Measurements from ENCODE around the gene CDHR2.

The CDHR2 gene, protein sequence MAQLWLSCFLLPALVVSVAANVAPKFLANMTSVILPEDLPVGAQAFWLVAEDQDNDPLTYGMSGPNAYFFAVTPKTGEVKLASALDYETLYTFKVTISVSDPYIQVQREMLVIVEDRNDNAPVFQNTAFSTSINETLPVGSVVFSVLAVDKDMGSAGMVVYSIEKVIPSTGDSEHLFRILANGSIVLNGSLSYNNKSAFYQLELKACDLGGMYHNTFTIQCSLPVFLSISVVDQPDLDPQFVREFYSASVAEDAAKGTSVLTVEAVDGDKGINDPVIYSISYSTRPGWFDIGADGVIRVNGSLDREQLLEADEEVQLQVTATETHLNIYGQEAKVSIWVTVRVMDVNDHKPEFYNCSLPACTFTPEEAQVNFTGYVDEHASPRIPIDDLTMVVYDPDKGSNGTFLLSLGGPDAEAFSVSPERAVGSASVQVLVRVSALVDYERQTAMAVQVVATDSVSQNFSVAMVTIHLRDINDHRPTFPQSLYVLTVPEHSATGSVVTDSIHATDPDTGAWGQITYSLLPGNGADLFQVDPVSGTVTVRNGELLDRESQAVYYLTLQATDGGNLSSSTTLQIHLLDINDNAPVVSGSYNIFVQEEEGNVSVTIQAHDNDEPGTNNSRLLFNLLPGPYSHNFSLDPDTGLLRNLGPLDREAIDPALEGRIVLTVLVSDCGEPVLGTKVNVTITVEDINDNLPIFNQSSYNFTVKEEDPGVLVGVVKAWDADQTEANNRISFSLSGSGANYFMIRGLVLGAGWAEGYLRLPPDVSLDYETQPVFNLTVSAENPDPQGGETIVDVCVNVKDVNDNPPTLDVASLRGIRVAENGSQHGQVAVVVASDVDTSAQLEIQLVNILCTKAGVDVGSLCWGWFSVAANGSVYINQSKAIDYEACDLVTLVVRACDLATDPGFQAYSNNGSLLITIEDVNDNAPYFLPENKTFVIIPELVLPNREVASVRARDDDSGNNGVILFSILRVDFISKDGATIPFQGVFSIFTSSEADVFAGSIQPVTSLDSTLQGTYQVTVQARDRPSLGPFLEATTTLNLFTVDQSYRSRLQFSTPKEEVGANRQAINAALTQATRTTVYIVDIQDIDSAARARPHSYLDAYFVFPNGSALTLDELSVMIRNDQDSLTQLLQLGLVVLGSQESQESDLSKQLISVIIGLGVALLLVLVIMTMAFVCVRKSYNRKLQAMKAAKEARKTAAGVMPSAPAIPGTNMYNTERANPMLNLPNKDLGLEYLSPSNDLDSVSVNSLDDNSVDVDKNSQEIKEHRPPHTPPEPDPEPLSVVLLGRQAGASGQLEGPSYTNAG (N-terminal part only)

DNA sequence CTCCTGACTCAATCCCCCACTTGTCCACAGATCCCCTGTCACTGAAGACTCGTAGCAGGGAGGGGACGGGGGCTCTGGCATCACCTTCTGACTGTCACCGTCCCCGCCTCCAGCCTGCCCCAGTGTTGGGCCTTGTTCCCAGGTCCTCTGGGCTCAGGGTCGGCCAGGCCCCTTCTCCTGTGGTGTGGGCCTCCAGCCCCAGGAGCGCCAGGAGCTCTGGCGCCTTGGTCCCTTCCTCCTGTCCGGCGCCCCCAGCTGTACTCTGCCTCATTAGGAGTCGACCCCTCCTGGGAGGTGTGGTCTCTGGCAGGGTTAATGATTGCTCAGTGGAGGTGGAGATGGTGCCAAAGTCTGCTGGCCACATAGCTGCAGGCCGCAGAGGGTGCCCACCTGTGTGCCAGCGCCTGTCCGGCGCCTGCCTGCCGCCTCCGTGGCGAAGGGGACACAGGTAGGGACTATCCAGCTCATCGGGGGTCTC is at the start of gene CDHR2:
Gene CDHR2 (plus strand): TSS at position 376 of the 478 bp plus-strand sequence. CDS start 16,011 bp downstream, outside the sequence.
- DNase-seq = no peak

DNA sequence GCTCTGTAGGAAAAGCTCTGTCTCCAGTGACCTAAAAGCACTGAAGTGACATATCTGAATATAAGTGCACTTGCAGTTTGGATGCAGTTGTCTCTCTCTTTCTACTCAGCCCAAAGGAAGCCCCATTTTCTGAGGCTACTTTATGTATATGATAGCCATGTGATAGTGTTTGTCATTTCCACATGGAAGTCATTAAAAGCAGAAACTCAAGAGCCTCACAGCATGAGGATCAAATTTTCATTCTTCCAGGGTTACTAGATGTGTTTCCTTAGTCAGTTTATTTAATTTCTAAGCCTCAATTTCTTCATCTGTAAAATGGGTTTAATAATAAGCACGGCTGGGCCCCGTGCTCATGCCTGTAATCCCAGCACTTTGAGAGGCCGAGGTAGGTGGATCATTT is 48.6 kb upstream of the CDHR2 start:
- DNase-seq = no peak

DNA sequence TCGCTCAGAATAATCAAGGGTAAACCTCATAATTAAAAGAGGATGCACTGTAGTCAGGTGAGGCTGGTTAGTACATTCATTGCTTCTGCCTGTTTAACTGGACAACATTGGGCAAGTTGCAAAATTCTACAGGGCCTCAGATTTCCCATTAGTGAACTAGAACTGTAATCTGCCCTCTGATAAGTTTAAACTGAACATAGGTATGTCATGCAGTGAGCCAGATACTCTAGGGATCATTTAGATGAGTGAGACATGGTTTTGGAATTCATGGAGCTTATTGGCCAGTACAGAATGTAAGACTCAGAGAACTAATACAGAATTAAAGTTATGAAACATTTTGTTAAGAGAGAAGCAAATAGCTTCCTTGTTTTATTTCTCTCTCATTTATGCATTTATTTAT is 47.8 kb upstream of the CDHR2 start:
- no peak for DNase-seq

DNA sequence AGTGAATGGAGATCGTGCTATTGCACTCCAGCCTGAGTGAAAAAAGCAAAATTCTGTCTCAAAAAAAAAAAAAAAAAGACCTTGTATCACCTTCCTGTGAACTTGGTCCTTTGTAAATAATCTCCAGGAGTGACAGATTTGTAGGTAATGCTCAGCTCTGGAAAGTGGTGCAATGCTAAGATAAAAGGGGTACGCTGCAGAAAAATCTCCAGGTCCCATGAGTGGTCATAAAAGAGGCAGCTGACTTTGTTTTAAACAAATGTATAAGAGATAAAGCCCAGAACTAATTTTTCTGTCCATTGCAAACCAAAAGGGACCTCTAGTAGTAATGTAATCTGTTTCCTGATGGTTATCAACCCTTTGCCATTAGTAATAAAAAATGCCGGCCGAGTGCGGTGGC is 45.6 kb upstream of the CDHR2 start:
- no peak for DNase-seq

DNA sequence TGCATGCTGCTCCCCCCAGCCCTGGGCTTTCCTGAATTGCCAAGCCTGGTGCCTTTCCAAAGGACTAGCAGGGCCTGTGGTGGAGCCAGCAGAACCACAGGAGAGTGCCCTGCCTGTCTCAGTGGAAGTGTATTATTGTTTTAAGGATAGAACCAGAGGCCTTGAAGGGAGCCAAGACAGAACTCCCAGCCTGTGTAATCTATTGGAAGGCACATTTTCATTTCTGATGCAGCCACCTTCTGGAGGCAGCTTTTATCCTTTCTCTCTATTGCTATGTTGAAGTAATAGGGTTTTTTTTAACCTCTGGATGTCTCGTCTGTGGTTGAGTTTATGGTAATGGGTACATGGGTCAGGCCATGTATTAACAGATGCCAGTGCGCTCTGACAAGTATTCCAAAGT is 41.2 kb upstream of the CDHR2 start:
- DNase-seq = no peak

DNA sequence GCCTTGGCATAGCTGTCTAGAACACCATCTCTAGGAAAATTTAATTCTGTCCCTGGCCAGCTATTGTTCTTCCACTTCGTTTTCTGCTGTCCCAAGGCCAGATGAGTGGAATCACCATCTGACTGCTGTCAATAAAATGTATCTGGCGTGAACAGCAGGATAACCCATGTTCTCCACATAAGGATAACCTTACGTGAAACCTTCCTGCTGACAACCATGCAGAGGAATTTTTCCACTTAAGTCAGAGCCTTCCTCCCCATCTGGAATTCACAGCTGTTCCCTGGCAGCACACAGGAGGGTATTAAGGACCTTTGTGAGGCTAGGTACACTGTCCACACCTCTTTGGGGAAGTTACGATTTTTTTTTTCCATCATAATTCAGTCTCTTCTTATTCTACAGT is 40.5 kb upstream of the CDHR2 start:
- no peak for DNase-seq

DNA sequence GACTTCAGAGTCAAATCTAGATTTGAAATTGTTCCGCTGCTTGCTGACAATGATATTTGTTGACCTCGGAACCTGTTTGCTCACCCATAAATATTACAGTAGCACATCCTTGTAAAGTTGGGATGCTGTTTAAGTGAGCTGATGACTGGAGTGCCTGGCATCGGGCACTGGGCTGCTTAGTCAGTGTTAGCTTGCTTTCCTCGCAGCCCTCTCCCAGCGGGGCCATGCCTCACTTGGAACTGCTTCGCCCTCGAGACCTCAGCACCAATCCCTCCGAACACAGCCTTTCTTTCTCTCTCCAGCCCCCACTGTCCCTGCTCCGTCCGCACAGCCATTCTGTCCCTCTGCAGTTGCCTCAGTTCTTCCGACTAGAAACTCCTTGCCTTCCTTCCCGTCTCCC is 35.4 kb upstream of the CDHR2 start:
- DNase-seq = no peak

DNA sequence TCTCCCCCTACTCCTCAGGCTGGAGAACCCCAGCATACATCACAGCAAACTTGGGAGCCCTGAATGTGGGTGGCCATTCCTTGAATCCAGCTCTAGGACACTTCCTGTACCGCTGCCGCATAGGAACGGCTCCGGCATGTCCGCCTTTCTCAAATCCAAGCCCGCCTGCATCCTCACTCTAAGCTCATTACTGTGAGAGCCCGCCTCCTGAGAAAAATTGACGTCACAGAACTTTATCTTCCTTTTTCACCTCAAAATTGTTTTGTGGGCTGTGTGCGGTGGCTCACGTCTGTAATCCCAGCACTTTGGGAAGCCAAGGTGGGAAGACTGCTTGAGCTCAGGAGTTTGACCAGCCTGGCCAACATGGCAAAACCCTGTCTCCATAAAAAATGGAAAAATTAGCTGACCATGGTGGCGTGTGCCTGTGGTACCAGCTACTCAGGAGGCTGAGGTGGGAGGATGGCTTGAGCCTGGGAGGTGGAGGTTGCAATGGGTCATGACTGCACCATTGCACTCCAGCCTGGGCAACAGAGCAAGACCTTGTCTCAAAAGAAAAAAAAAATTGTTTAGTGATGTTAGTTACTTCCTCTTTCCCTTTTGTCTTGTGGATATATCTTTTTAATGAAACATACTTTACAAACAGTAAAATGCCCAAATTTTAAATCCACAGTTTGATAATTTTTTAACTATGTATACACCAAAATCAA is 34.7 kb upstream of the CDHR2 start:
- no peak for DNase-seq

DNA sequence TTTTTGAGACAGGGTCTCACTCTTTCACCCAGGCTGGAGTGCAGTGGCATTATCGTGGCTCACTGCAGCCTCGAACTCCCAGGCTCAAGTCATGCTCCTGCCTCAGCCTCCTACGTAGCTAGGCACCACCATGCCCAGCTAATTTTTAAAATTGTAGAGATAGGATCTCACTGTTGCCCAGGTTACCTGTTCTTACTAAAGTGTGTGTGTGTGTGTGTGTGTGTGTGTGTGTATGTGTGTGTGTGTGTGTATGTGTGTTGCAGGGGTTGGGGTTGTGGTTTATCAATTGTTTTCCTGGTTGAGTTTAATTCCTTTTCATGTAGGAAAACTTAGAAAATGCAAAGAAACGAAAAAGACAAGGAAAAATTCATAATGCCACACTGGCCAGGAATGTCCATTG is 33.7 kb upstream of the CDHR2 start:
- no peak for DNase-seq

DNA sequence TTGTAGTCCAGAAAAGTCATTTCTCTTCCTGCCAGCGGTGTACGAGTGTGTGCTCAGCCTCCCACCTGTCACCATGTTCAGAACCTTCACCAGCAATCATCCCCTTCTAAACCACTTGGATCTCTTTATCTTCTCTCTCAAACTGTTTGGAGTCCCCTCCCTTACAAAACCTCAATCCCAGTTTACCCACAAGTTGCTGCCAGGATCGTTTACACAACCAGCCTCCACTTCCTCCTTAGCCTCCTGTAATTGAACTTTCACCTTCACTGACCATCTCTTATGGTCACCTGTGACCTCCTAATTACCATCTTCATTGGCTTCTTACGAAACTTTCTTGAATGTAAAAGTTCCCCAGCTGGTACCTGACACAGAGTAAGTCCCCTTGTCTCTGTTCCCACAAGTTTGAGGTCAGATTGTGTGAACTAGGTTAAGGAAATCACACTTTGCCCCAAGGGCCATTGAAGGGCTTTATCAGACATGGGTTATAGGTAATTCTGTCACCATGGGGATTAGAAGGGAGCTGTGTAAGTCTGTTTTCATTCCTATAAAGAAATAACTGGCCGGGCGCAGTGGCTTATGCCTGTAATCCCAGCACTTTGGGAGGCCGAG is 32.0 kb upstream of the CDHR2 start:
- DNase-seq = no peak

DNA sequence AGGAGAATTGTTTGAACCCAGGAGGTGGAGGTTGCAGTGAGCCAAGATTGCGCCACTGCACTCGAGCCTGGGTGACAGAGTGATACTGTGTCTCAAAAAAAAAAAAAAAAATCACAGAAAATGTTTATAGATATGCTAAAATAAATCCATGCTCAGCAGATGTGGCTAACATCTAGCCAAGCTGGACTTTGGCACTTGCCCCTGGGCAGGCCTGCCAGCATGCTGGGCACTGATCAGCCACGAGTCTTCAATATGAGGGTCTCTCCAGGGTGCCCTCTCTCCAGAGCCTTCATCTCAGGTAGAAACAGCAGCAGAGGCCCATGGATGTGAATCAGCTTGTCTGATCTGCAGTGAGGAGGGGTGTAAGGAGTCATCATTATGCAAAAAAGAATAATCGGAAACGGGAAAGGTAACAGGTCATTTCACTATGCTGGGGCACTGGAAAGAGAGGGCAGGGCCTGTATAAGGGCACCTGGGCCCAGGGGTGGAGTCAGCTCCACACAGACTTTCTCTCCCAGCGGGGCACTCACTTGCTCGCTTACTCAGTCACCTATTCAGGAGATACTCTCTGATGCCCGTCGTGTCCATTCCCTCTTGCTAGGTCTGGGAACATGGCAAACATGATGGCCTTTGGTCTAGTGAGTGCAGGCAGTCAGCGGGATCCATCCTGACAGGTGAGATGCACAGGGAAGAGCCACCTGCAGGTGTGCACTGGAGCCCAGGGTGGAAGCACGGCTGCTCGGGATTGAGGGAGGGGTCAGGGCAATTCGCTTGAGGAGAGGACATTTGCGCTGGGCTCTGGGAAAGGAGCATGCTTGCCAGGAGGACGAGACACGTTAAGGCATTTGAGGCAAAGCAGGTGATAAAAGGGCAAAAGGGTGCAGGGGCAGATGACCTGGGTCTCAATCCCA is 29.1 kb upstream of the CDHR2 start:
- no peak for DNase-seq

DNA sequence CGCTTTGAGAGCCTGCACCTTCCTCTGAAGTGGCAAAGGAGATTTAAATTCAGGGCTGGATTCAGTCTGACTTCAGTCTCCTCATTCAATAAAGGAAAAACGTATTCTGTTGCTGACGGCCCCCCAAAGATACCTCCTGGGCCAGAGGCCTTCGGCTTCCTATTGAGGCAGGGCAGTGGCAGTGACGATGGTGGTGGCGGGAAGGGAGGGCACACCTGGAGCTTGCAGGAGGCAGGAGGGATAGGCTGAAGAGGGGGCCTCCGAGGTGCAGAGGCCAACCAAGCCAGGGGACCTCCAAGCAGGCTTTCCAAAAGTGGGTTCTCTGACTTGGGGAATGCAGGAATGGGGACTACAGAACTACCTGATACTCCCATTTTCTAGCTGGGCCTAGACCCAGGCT is 27.9 kb upstream of the CDHR2 start:
- DNase-seq = no peak

DNA sequence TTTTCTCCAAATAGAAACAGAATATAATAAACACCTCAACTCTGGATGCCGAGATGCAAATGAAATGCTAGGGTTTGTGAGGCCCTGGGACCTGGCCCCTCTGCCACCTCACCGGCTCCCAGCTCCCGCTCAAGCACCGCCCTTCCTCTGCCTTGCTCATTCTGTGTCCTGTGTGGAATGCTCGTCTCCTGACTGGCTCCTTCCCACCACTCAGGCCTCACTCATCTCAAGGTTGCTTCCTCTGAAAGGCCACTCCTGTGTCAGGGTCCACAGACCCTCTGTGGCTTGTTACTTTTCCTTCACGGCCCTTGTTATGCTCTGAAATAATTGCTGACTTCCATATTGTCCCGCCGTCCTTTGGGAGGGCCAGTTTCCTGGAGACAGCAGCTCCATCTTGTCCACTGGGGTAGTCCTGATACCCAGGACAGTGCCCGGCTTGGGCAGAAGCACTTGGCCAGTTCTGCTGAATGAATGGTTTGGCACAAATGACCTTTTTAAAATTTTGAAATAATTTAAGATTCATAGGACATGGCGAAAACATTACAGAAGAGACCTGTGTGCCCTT is 27.4 kb upstream of the CDHR2 start:
- DNase-seq = no peak

DNA sequence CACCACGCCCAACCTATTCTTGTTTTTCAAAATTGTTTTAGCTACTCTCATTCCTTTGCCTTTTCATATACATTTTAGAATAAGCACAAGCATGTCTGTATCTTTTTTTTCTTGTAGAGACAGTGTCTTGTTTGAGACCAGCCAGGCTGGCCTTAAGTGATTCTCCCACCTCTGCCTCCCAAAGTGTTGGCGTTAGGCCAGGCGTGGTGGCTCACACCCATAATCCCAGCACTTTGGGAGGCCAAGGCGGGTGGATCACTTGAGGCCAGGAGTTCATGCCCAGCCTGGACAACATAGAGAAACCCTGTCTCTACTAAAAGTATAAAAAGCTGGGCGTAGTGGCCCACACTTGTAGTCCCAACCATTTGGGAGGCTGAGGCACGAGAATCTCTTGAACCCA is 25.0 kb upstream of the CDHR2 start:
- no peak for DNase-seq

DNA sequence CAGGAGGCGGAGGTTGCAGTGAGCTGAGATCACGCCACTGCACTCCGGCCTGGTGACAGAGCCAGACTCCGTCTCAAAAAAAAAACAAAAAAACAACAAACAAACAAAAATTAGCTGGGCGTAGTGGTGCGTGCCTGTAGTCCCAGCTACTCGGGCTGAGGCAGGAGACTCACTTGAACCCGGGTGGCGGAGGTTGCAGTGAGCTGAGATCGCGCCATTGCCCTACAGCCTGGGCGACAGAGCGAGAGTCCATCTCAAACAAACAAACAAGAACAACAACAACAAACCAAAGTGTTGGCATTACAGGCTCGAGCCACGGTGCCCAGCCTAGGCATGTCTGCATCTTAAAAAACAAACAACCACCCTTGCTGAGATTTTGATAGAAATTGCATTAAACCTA is 24.2 kb upstream of the CDHR2 start:
- no peak for DNase-seq

DNA sequence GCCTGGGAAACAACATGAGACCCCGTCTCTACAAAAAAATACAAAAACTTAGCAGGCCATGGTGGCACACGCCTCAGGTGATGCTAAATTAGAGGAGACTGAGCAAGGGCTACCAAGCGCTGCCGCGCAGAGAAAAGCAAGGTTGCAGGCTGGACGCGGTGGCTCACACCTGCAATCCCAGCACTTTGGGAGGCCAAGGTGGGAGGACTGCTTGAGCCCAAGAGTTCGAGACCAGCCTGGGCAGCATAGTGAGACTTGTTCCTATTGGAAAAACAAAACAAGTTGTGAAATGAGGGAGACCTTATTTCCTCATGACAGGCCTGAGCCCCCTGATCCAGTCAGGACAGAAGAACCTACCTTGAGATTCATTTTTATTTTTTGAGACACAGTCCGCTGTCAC is 23.5 kb upstream of the CDHR2 start:
- DNase-seq = no peak

DNA sequence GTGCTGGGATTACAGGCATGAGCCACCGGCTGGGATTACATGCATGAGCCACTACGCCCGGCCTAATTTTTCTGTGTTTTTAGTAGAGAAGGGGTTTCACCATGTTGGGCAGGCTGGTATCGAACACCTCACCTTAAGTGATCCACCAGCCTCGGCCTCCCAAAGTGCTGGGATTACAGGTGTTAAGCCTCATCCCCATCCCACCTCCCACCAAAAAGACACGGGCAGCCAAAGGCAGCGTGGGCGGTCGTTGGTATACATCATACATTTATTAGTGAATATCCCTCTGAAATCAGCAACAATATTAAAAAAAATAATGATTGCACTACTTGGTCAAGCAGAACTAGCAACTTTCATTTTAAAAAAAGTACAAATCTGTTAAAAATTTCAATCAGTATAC is 22.7 kb upstream of the CDHR2 start:
- no peak for DNase-seq

DNA sequence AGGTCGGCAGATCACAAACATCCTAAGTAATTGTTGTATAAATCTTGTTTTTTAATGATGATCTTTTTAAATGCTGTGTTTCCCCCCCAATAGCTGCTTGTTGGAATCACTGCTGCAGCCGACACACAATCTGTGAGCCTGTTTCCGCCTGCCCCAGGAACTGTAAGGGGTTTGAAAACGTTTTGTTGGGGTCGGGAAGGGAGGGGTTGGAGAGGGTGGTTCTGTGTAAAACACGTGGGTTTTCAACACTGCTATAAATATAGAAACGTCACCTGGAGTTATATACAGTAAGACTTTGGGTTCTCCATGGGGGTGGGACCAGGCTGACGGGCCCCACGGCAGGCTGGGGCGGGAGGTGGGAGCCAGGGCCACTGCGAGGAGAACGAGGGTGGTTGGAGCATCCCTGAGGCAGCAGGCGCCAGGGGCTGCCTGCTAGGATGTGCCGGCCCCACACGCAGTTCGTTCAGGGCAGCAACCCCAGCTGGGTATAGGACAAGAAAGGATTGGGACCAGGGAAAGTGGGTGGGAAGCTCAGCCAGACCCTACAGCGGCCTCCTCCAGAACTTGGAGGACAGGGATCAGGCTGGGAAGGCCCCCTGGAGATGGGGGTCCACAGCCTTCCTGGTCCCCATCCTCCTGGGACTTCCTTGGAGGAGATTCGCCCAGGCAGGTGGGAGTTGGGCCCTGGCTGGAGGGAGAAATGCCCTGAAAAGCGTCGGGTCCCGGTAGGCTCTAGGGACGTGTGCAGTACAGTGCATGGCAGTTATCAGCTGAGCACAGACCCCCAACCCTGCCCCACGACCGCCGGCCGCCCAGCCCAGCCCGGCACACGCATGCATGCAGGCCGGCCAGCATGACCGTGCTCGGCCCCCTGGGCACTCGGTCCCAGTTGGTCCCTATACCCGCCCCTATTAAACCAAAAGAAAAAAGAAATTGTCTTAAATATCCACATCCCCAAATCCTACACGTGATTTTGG is 21.6 kb upstream of the CDHR2 start:
- DNase-seq = no peak

DNA sequence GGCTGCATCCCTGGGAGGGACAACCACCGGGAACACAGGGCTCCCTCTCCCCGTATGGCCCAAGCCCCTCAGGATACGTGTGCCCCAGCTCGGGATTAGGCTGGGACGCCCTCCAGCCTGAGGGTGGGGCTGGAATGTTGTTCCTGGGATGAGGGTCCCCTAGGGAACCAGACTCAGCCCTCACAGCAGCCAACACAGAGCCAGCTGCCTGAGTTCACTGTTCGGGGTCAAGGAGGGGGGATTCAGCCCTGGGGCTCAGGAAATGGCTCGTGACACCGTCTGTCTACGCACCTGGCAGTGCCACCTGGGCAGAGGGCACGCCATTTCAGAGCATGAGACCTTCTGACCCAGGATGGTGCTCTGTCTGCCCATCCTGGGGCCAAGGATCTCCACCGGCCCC is 20.8 kb upstream of the CDHR2 start:
- no peak for DNase-seq
